Ovary (tissue), 3 donors: ENCODE results near the gene HADHA.

Experiments
- CTCF ChIP-seq, 3 donors: fragments of 450-650 bp in 2 of 3; fragments of 200-600 bp in 1 of 3; IDR thresholded peaks; one replicate each; pipeline versions ENCODE4 v1.5.1 to v1.8.0; 2016 to 2022; ENCODE audit warnings: antibody characterized with exemption in 3 of 3, mild to moderate bottlenecking in 1 of 3
- EP300 ChIP-seq: sonication (generic); formaldehyde crosslinking; IDR thresholded peaks from one replicate; pipeline ENCODE4 v1.6.1; 2017; ENCODE audit warnings: antibody characterized with exemption
- POLR2A ChIP-seq: fragments of 450-650 bp; IDR thresholded peaks from one replicate; pipeline ENCODE4 v1.6.1; 2017; ENCODE audit warnings: antibody characterized with exemption, mild to moderate bottlenecking, moderate library complexity
- donor health status: DM: no; HTN: no; CAD: no.

GRCh38 chr2:26229595-26229994 lies 14.8 kb downstream of the HADHA start:
- TF ChIP-seq CTCF (IDR thresholded peaks at IDR 0.05) (no peak), EP300 (no peak), POLR2A (no peak)
